HG03558 (cell line): ENCODE measurements around the gene ZNF683.
"Not testable (repeated sequence)": the region's sequence is repeated elsewhere in the genome, so short reads cannot be mapped to it uniquely, and the experiment has no call there.

ENCODE experiments used
- ATAC-seq: cut with Tn5 transposase; IDR thresholded peaks from one replicate; pipeline ENCODE4 v1.9.1; 2021; ENCODE audit warnings: moderate number of reproducible peaks; ENCODE audit not compliant: unreplicated experiment; ENCODE audit errors: extremely low read depth

ZNF683 gene

GRCh38 chr1:26372611-26373010 is at the start of gene ZNF683:
Gene ZNF683, minus strand, starts transcription at chr1:26372750. Its CDS starts 4,179 bp downstream, at chr1:26368571.
- not testable (repeated sequence) for ATAC-seq

GRCh38 chr1:26419494-26419893 is 46.9 kb upstream of the ZNF683 start:
- no peak for ATAC-seq

DNA sequence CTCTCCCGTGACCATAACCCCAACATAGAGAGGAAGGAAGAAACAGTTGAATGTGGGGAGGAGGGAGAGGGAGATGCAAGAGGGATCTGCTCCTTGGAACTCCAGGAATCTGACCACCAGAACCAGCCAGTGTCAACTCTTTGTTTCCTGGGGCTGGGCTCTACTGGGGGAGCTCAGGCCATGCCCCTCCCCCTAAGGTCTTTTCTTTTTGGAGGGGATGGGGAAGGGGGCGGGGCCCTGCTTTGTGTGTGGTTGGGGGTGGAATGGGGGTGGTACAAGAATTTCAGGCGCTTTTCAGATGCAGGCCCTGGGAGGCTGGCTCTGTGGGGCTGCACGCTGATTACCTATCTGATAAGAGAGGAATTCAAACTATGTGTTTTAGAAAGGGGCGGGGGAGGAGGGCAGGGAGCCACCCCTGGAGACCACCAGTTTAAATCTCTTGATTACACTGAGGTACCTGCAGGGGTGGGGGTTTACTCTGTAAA is 46.4 kb upstream of the ZNF683 start:
- no peak for ATAC-seq

GRCh38 chr1:26417111-26417759 is 44.7 kb upstream of the ZNF683 start:
- ATAC-seq, result no peak

DNA sequence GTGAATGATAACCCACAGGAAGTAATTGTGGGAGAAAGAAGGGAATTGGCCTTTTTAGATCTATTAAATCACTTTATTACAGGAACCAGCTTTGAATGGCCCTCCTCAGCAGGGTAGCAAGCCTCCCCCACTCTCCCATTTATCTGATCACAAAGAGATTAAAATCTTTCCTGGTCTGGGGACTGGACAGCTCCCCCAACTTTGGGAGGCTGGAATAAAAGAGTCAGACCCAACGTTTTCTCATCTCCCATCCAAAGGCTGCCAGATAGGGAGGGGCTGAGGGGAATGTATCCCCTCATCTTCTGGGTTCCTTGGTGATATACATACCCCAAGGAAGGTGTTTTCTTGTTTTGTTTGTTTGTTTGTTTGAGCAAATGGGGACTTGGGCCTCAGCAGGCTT is 40.5 kb upstream of the ZNF683 start:
- no peak for ATAC-seq

GRCh38 chr1:26412180-26412840 is 39.8 kb upstream of the ZNF683 start:
- no peak for ATAC-seq

GRCh38 chr1:26411624-26412074 is 39.1 kb upstream of the ZNF683 start:
- no peak for ATAC-seq

DNA sequence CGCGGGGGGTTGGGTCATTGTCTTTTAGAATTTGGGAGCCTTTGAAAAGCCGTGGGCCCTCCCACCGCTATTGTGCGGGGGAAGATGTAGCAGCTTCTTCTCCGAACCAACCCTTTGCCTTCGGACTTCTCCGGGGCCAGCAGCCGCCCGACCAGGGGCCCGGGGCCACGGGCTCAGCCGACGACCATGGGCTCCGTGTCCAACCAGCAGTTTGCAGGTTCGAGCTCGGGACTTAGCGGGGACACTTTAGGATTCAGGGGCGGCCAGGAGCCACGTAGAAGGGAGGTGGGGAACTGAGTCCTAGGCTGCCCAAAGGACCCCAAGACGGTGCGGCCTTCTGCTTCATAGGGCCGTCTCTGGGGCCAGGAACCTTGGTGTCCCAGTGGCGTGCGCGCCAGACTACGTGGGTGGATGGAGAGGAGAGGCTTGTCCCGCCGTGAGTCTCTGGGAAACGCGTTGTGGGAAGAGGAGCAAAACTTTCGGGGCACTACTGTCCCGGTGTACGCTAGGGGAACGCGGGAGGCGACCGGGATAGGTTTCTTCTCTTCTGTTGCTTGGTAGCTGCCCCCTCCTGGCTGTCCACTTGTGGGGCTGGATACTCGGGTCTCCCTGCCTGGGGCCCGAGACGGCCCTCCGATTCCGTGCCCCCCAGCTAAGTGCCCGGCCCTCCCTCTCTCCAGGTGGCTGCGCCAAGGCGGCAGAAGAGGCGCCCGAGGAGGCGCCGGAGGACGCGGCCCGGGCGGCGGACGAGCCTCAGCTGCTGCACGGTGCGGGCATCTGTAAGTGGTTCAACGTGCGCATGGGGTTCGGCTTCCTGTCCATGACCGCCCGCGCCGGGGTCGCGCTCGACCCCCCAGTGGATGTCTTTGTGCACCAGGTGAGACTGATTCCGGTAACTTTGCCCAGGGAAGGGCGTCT is 38.4 kb upstream of the ZNF683 start, which contains the start of gene LIN28A:
TSS of gene LIN28A (plus strand) at position 112 of the 918 bp plus-strand sequence. CDS start at position 187, 75 bp downstream.
- no peak for ATAC-seq

DNA sequence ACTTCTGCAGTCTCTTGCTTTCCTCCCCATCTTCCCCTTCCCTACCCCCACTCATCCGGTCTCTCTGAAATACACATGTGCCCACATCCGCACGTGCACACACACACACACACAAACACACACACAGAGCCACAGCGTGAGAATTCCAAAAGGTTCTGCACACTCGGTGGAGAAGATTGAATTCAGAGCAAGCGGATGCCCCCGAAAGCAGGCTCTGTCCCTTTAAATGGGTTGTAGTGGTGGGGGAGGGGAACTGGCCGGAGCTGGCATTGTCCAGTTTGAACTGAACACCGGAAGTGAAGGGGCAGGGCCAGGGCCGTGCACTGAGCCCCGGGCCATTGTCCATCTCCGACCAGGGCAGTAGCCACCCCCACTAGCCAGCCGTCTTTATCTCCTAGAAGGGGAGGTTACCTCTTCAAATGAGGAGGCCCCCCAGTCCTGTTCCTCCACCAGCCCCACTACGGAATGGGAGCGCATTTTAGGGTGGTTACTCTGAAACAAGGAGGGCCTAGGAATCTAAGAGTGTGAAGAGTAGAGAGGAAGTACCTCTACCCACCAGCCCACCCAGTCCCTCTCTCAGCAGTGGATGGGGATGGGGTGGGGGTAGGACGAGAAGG is 36.7 kb upstream of the ZNF683 start:
- no peak for ATAC-seq

- ATAC-seq, result no peak
These were observed 36.1 kb upstream of the ZNF683 start for GRCh38 chr1:26408604-26409003.

DNA sequence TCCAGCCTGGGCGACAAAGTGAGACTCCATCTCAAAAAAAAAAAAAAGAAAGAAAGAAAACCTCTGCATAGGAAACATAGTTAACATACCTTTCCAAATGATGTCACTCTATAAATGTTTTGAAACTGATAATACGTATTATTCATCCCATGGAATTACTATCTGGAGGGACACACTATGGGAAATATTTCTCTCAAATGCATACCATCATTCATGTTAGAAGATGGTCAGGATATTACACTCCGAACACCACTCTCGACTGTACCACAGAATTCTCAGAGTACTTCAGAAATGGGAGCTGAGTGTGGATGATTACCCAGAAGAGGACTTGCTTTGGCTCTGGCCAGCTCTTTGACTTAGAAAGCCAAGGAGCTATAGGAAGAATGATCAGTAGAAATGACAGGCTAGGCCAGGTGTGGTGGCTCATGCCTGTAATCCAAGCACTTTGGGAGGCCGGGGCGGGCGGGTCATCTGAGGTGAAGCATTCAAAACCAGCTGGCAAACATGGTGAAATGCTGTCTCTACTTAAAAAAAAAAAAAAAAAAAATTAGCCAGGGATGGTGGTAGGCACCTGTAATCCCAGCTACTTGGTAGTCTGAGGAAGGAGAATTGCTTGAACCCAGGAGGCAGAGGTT is 32.8 kb upstream of the ZNF683 start:
- ATAC-seq, result no peak

DNA sequence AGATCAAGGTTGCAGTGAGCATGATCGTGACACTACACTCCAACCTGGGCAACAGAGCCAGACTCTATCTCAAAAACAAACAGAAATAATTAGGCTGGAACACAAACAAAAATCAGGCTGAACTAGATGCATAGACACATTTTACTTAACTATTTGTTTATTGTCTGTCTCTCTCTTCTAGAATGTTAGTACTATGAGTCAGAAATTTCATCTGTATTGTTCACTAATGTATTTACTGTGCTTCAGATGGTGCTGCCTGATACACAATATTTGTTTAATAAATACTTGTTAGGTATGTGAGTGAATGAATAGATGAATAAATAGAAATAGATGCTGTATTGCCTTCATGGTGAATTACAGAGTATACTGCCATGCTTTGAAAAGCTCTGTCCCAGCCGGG is 32.1 kb upstream of the ZNF683 start:
- ATAC-seq, result no peak

GRCh38 chr1:26403656-26404055 is 31.1 kb upstream of the ZNF683 start:
- ATAC-seq, result no peak

GRCh38 chr1:26401891-26402290 is 29.3 kb upstream of the ZNF683 start:
- ATAC-seq, result no peak

- no peak for ATAC-seq
These were observed 26.5 kb upstream of the ZNF683 start for GRCh38 chr1:26399034-26399433.

DNA sequence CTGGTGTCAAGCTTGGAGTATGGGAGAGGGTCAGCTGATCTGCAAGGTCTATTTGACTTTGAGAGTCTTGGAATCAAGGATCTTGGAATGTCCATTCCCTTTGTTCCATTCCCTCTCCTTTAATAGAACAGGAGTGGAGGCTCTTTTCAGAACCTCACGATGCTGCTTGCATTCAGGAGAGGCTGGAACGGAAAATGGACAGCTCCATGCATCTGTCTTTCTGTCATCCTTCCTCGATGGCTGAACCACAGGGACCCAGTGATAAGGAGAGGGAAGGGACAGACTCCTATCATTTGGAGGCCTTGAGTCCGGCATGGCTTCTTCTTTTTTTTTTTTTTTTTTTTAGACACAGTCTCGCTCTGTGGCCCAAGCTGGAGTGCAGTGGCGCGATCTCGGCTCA is 23.2 kb upstream of the ZNF683 start:
- no peak for ATAC-seq

DNA sequence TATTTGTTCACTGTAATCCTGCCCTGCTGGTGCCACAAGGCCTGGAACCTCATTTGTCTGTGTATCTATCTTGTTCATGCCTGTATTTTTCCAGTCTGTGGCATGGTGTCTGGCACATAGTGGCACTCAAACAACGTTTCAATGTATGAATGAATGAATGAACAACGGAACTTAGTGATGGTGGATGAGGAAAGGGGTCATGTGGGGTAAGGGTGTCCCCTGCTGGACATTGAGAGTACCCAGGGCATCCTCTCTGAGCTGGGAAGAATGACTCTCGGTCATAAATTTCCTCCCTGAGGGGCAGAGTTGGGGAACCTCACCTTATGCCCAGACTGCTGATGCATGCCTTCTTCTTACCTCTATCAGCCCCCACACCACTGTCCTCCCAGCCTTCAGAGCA is 18.9 kb upstream of the ZNF683 start:
- ATAC-seq, result no peak

- no peak for ATAC-seq
These were observed 17.2 kb upstream of the ZNF683 start for GRCh38 chr1:26389604-26390247.

DNA sequence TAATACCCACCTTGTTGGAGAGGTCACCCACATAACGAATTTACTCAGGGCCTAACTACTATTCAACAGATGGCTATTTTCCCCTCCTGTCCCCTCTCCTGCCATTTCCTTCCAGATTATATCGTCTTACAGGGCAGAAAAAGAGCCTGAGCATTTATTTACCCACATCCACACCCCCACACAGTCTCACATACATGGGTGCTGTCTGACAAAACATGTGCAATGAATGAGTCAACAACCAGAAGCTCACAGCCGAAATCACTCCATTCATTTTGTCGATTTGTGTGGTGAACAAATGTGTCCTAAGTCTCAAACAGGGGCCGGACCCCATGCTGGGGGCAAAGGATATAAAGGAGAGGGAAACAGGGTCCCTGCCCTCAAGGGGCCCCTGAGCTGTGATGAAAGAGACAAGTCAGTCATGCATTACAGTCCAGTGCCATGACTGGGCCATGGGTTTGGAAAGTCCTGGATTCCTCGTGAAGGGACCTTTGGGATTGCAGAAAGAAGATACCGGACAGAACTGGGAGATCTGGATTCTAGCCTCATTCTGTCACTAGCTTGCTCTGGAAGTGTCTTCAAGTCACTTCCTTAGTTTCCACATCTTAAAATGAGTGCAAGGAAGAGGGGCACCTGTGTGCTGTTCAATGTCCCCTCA is 16.4 kb upstream of the ZNF683 start:
- no peak for ATAC-seq
